IPS-18c (cell line): ENCODE data around the gene SLC38A10.

ENCODE experiments used
- H3K4me3 ChIP-seq: 2 replicates; pipeline ENCODE4 v1.7.0; 2013; ENCODE audit warnings: low read depth, mild to moderate bottlenecking, low read length, moderate library complexity; ENCODE audit not compliant: insufficient read depth
- H3K9me3 ChIP-seq: one replicate; pipeline ENCODE4 v1.6.1; 2013; ENCODE audit warnings: mild to moderate bottlenecking, low read length, moderate library complexity; ENCODE audit not compliant: control insufficient read depth, insufficient read depth

The SLC38A10 gene

DNA sequence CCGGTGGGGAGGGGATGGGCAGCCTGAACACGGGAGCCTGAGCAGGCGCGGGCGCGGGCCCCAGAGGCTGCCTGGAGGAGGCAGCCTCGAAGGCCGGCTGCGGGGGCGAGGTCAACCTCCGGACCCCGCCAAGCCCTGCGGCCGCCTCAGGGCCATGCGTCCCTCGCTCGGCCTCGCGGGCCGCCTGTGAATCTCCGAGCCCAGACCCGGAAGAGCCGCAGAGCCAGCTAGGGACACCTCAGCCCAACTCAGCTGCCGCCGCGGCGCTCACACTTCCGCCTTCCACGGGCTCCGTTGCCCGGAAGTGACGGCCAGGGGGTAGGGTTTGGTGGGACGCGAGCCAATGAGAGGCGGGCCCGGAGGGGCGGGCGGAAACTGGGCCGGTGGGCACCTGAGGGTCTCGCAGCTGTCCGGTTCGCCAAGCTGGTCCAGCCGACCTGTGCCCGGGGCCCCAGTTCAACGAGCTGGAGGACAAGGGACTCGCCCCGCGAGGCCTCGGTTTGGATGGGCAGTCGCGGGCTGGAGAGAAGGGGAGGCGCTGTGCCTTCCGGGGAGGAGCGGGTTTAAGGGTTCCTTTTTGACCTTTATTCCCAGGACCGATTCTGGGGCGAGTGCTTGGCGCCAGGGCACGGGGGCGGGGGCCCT lies at the start of gene SLC38A10:
Gene SLC38A10 (minus strand): TSS at position 277 of the 645 bp plus-strand sequence. CDS start 386 bp downstream, outside the sequence.
- H3K4me3 ChIP-seq: peak within 1 kb of the TSS; percentile 87
- no peaks in the 10 kb centered on the region for H3K9me3 ChIP-seq

DNA sequence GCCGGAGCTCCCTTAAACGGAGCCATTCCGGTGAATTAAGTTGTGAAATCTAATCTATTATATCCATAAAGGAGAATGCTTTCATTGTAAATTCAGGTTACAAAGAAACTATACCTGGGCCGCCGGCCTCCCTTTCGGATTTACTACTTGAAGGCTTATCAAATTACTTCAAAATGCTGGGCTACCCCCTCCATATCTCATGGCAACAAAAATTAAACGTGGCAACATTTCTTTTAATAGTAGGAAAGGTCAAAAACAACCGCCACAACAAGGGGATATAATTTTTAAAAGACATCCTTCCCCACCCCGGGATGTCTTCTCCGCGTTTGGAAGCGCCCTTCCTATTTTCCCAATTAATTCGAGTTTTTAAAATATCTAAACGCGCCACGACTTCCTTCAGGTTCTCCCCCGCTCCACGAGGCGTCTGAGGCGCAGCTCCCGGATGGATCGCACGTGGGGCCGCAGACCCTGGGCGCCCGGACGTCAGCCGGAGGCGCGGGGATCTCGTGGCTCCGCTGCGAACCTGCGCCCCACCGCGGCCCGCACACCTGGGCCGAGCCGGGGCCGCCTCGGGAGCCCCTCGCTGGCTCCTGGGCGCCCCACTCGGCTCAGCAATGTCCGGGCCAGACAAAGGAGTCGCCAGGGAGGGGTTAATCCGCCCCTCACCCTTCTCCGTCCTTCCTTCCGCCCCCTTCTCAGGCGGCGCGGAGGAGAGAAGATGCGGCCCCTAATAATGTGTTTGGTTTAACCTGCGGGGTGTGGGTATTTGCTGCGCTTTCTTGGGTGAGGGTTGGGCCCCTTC lies 47.4 kb upstream of the SLC38A10 start:
- no peaks in the 10 kb centered on the region for H3K9me3 ChIP-seq
- H3K4me3 ChIP-seq: peak overlapping the region; percentile 52

DNA sequence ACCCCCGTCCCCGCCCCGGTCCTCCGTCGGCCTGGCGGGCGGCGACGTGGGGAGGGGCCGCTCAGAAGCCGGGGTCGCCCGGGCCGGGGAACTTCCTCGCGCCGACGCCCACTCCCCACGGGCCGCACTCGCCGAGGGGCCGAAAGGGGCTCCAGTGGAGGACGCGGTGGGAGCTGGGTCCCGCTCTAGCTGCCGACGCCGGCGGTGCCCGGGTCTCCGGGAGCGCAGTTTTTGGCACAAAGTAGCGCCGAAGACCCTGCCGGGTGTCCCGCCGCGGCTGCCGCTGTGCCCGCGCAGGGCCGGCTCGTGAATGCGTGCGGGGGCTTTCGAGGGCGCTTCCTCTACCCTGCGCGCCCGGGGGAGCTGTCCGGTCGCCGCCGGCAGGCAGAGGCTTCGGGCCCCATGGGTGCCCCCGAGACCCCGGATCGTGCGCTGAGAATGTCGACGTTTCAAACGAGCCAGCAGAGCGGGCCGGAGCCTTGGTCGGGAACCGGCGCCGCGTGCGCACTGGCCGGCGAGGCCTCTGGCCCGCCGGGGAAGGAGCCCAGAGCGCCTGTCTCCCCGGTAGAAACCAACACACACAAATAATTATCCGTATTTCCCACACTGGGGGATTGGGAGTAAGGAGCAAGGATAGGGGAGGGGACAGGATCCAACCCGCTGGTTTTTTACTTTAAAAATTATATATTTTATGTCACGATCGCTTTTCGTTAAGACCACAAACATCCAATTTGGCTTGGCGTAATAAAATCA lies 46.6 kb upstream of the SLC38A10 start:
- Histone ChIP-seq H3K9me3 (no peaks in the 10 kb centered on the region), H3K4me3 (peak overlapping the region; percentile 52)

DNA sequence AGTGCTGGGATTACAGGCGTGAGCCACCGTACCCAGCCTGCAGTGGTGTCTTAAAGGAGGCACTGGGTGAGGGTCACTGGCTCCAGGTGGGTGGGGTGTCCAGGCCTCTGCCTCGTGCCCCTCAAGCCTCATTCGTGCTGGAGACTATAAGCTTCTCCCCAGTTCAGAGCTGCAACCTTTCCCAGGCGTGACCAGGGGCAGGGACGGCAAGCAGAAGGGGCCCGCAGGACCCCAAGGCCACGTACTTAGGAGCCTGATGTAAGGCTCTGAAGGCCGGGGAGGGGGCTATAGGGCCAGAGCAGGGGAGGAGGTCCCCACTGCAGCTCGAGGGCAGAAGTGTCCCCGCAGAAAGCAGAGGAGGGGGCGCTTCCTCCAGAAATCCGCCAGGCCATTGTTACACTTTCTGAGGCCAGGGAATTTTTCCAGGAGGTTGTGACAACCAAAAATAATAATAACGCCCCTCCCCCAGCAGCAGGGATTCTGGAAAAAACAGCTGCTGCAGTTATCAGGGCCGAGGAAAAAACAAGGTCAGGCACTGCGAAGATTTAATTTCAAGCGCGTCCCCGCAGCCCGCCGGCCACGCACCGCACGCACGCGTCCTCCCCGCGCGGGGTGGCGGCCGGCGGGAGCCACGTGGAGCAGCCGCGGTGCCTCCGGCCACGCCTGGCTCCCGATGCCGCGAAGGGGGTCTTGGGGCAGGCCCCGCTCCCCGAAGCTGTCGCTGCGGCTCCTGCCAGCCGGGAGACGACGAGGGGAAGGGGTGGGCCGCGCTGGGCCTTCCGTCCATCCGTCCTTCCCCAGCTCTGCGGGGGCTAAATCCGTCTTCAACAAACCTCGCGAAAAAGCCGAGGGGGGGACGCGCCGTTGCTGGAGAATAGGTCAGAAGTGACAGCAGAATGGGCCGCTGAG lies 45.8 kb upstream of the SLC38A10 start:
- Histone ChIP-seq H3K4me3 (peak overlapping the region; percentile 52), H3K9me3 (no peaks in the 10 kb centered on the region)

DNA sequence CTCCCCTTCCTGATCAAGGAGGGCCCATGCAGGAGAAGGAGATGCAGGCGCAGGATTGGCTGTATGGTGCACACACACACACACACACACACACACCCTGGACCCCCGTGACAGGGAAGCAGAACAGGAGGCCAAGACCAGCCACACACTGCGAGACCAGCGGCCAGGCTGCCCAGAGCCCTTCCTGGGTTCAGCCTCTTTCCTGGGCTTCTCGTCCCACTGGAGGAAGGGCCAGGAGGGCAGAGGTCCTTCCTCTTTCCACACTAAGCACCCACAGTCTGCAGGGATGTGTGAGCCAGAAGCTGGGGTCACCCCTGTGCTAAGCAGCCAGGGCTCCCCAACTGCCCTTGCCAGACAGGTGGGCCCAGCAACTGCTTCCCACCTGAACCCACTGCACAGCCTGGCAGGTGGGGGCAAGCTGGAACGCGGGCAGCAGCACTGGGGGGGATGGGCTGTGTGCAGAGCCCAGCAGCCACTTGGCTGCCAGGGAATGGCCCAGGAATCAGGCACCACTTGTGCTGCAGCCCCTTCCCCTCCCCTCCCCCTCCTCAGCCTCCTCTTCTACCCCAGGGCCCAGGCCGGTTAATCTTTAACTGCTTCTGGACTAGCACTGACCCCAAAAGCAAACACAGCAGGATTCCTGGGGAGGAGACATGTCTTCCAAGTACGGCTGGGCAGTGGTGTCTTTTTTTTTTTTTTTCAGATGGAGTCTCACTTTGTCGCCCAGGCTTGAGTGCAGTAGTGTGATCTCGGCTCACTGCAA lies 44.6 kb upstream of the SLC38A10 start:
- Histone ChIP-seq H3K4me3 (no peak overlapping the region), H3K9me3 (no peaks in the 10 kb centered on the region)

DNA sequence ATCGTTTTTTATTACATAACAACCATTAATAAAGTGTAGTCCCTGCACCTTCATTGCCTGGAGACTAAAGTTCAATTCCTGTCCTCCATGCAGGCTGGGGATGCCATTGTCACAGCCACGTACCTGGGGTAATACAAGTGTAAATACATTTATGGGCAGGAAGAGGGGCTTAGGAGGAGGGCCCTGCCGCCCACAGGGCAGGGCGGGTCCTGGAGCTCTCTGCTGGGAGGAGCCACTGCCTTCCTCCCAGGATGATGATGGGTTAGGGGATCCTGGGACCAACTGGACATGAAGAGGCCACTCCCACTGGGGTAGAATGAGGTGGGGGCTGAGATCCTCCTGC lies 44.1 kb upstream of the SLC38A10 start:
- Histone ChIP-seq H3K4me3 (no peak overlapping the region), H3K9me3 (no peaks in the 10 kb centered on the region)

DNA sequence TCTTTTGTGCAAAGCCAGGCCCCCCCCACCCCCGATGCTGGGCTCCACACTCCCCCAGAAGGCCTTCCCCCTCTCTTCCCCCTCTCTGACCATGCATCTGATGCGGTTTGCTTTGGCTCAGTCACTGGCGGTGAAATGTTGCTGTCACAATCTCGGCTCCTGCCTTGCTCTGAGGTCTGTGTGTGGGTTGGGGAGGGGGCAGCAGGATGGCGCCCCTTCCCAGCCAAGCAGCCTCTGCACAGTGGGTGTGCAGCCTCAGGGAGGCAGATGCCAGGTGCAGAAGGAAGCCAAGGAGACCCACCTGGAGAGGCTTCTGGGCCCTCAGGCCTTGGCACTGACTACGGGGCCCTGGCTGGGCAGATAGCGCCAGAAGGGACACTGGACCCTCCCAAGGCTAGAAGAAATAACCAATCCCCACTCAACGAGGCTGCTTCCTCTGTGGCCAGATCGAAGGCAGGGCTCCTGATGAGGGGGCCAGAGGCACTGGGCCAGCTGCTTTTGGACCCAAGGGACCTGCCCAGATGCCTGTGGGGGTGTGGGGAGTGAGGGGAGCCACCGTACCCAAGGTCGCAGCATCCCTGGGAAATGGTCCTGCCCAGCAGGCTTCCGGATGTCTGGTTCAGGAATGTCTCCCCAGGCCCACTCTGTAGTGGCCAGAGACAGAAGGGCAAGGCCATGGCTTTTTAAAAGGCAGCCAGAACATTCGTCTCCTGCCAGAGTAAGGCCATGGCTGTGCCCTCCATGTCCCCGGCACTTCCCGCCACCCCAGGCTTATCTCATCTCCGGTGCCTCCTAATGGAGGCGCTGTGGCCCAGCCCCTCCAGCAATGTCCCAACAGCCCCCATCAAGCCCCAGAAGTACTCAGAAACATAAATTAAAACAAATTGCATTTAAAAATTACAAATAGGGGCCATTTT lies 43.4 kb upstream of the SLC38A10 start:
- no peak overlapping the region for H3K4me3 ChIP-seq
- no peaks in the 10 kb centered on the region for H3K9me3 ChIP-seq

DNA sequence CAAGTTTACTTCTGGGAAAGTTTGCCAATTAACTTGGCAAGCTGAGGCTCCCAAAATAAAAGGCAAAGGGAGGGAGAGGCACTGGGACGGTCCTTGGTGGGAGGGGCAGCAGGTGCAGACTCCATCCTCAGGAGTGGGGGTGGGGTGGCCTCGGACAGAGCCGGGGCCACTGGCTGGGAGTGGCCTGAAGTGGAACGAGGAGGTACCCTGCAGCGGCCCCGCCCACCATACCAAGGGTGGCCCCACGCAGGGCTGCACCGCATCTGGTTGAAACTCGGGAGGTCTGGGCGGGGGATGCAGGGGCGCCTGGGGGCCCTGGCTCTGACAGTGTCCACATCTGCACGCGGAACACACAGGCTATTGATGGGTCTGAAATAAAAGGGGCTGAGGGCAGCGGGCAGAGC lies 42.4 kb upstream of the SLC38A10 start:
- H3K9me3 ChIP-seq: no peaks in the 10 kb centered on the region

DNA sequence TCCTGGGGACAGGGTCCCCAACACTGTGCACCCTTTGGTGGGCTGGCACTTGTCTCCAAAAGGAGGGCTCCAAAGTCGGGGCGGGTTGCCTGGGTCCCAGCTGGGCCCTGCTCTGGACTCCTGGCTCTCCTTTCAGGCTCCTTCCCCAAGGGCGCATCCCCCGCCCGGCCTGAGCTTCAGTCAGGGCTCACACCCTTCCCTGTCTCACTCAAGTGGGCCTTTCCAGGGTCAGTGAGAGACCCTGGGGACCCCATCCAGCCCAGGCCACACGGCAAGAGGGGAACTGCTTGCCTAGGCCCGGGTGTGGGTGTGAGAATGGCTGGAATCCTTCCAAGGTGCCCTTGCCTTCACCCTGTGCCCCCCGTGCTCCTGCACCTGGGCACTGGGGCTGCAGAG lies 41.8 kb upstream of the SLC38A10 start:
- no peak overlapping the region for H3K4me3 ChIP-seq
- H3K9me3 ChIP-seq: no peaks in the 10 kb centered on the region

More for the DNA sequence above, 42.4 kb upstream of the SLC38A10 start:
- no peak overlapping the region for H3K4me3 ChIP-seq

DNA sequence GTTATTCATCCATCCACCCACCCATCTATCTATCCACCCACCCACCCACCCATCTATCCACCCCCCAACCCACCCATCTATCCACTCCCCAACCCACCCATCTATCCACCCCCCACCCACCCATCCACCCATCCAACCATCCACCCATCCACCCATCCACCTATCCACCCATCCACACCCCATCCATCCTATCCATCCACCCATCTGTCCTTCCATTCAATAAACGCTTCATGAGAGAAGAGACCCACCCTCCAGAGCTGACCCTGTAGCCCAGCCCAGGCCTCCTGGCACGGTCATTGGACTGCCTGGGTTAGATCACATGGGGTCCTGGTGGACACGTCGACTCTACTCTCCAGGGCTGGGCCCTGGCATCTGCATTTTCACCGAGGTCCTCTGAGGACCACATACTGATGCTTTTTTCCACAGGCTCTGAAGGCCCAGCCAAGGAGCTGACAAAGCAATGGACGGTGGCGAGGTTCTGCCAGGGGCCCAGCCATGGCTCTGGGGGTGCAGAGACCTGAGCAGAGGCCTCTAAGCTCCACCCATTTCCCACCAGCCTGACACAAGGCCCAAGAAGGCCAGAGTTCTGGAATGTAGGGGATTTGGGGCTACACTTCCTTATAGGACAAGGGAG lies 41.3 kb upstream of the SLC38A10 start:
- Histone ChIP-seq H3K4me3 (no peak overlapping the region), H3K9me3 (no peaks in the 10 kb centered on the region)

DNA sequence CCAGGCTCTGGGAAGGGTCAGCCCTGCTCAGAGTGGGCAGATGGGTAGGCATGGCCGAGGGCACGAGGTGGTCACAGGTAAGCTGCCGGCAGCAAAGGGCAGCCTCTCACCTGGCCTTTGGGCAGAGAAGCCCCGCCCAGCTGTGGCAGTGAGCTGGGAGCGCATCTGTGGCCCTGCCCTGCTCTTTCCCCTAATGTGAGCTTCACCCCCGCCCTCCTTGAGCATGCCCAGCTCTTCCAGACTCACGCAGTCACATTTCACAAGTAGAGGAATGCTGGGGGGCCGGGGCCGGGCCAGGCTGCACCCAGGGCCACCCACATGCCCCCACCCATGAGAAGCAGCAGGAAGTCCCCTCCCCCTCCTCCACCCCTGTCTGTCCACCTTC lies 40.7 kb upstream of the SLC38A10 start:
- no peaks in the 10 kb centered on the region for H3K9me3 ChIP-seq
- H3K4me3 ChIP-seq: no peak overlapping the region

DNA sequence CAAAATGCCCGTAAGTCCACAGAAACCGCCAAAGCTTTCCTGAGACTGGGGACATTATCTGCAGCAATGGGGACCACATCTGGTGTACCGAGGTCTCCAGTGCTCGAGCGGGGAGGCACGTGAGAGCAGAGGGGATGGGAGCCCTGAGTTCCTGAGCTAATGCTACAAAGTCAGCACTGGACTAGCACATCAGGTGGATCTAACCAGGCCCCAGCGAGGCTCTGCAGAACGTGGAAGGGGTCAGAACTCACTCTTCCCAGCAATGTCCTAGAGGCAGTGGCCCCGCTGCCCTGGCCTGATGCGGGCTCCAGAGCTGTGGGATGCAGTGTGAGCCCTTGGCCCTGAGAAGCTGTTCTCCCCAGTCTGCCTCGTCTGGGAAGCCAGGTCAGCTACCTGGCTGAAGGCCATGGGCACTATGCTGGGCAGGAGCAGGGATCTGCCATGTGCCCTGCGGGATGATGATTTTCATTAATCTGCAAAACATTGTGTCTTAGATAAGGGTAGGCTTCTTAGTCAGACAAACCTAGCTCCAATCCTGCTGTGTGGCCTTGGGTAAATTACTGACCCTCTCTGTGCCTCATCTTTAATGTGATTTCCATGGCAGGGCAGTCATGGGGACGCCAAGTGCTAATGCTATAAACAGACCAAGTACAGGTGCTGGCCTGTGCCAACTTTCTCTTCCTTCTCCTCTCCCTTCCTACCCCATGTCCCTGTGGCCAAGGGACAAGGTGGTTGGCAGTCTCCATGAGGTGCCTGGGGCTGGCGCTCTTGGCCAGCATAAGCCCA lies 40.1 kb upstream of the SLC38A10 start:
- Histone ChIP-seq H3K4me3 (no peak overlapping the region), H3K9me3 (no peaks in the 10 kb centered on the region)

DNA sequence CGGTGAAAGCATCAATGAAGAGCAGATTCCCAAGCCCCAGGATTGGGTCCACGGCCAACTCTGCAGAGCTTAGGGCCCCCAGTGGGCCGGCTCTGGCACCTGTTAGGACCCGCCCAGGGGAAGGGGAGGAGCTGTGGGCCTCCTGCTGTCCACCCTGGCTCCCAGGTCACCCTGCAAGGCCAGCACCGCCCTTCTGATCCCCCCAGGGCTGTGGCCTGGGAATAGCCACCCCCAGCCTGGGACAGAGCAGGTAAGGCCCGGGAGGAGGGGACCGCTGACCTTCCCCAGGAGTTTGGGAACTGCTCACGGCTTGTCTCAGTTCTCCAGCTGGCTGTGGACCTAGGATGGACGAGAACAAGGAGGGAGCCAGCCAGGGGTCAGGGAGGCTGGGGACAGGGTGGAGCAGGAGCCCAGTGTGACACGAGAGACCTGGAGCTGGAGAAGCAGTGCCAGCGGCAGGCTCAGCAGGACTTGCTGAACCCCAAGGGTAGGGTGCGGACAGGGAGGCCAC lies 39.3 kb upstream of the SLC38A10 start:
- no peak overlapping the region for H3K4me3 ChIP-seq

DNA sequence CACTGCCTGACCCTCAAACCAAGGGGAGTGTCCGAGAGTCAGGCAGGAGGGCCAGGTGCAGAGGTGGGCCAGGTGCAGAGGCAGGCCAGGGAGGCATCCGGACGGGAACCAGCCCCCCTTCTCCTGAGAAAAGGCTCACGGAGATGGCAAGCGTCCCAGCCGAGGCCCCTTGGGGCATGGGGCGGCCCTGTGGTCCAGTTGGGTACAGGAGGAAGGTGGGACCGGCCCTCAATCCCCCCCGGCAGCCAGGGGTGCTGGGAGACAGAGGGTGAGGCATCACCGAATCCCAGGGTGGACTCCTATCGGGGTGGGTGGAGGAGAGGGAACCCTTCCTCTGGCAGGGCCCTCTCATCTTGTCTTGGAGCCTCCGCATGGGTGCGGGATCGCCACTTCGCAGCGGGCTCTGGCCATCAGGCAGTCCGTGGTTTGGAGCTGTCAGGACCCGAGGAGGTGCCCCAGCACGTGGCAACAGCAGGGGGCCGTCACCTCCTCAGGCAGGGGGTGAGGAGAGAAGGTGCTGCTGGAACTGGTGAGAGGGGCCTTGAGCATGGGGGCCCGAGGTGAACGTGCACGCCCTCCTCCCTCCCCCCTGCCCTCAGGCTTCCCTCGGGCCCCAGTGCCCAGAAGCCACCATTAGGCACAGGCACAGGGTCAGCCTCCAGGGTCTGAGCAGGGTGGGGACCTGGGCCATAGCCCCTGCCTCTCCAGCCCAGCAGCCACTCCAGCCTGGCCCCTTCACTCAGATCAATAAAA lies 38.7 kb upstream of the SLC38A10 start:
- Histone ChIP-seq H3K9me3 (no peaks in the 10 kb centered on the region), H3K4me3 (no peak overlapping the region)

More for the DNA sequence above, 39.3 kb upstream of the SLC38A10 start:
- no peaks in the 10 kb centered on the region for H3K9me3 ChIP-seq
